Stimulated activated CD8-positive, alpha-beta memory T cell treated with anti-CD3 and anti-CD28 coated beads, Interleukin-15, amount 100 ng/mL, for 48 hours (primary cell): ENCODE results near the gene LMO2.
"Not testable (repeated sequence)": the region's sequence is repeated elsewhere in the genome, so short reads cannot be mapped to it uniquely, and the experiment has no call there.

Experiments
- DNase-seq, 2 donors: peaks; one replicate each; pipeline ENCODE4 v3.0.0-alpha.2; 2020; ENCODE audit warnings: low read depth in 2 of 2

Gene LMO2

GRCh38 chr11:33861941-33862589 is 29.8 kb downstream of the LMO2 start:
- no peak for DNase-seq

GRCh38 chr11:33861386-33861785 is 30.5 kb downstream of the LMO2 start:
- no peak for DNase-seq

GRCh38 chr11:33860926-33861325 is 30.9 kb downstream of the LMO2 start:
- DNase-seq = no peak

GRCh38 chr11:33859306-33859705 is 32.6 kb downstream of the LMO2 start:
- DNase-seq = no peak

GRCh38 chr11:33857933-33858371 is 33.9 kb downstream of the LMO2 start:
- DNase-seq = peak; percentile 50 to 52

GRCh38 chr11:33855500-33855899 is 36.4 kb downstream of the LMO2 start:
- no peak for DNase-seq

- no peak for DNase-seq
Measured at GRCh38 chr11:33848717-33849390, 43.0 kb downstream of the LMO2 start.

- DNase-seq = no peak
Measured at GRCh38 chr11:33847251-33847650, 44.6 kb downstream of the LMO2 start.

GRCh38 chr11:33844236-33844635 is 47.6 kb downstream of the LMO2 start:
- no peak for DNase-seq

GRCh38 chr11:33843018-33843417 is 48.9 kb downstream of the LMO2 start:
- no peak for DNase-seq

- no peak for DNase-seq
Measured at GRCh38 chr11:33842236-33842915, 49.5 kb downstream of the LMO2 start.

GRCh38 chr11:33838234-33838633 is 53.6 kb downstream of the LMO2 start:
- not testable (repeated sequence) for DNase-seq

GRCh38 chr11:33837334-33837733 is 54.5 kb downstream of the LMO2 start:
- not testable (repeated sequence) for DNase-seq

GRCh38 chr11:33835143-33835878 is 56.6 kb downstream of the LMO2 start:
- no peak for DNase-seq

- DNase-seq = no peak
Measured at GRCh38 chr11:33832676-33833075, 59.2 kb downstream of the LMO2 start.

- no peak for DNase-seq
Measured at GRCh38 chr11:33830903-33831648, 60.8 kb downstream of the LMO2 start.

GRCh38 chr11:33829430-33830141 is 62.3 kb downstream of the LMO2 start:
- DNase-seq = peak in 1 of 2 donors; percentile 23

GRCh38 chr11:33828604-33829429 is 63.1 kb downstream of the LMO2 start:
- DNase-seq = no peak

GRCh38 chr11:33827206-33827605 is 64.7 kb downstream of the LMO2 start:
- DNase-seq = no peak
